Gastroesophageal sphincter (tissue), 4 donors: ENCODE results near the gene SUB1. TPM values are rescaled to one million over a fixed set of nuclear protein-coding genes. Genes with fewer than 3 reads are reported as not detected.

Experiments
- ATAC-seq: fragments of 150-250 bp; one replicate; pipeline ENCODE4 v1.9.1; 2016; ENCODE audit warnings: mild to moderate bottlenecking, moderate library complexity
- H3K27ac ChIP-seq, 4 donors: fragments of 200-600 bp; sonication (generic) in 3 of 4; 1 replicate in 3 of 4; 2 replicates in 1 of 4; pipeline ENCODE4 v1.5.1; 2016 to 2019
- H3K27me3 ChIP-seq: fragments of 200-600 bp; sonication (generic); one replicate; pipeline ENCODE4 v1.5.1; 2019
- H3K36me3 ChIP-seq, 2 donors: fragments of 200-600 bp; sonication (generic); one replicate each; pipeline ENCODE4 v1.5.1; 2019; ENCODE audit warnings: control low read depth in 1 of 2
- H3K4me1 ChIP-seq, 3 donors: fragments of 200-600 bp; sonication (generic); 1 replicate in 2 of 3; 2 replicates in 1 of 3; pipeline ENCODE4 v1.5.1; 2016 to 2019; ENCODE audit warnings: control low read depth in 2 of 3
- H3K4me3 ChIP-seq, 2 donors: fragments of 200-600 bp; sonication (generic); one replicate each; pipeline ENCODE4 v1.5.1; 2019; ENCODE audit warnings: mild to moderate bottlenecking in 1 of 2, moderate library complexity in 1 of 2
- H3K9me3 ChIP-seq, 3 donors: fragments of 200-600 bp; sonication (generic); one replicate each; pipeline ENCODE4 v1.5.1; 2017 to 2019; ENCODE audit warnings: control low read depth in 2 of 3
- CTCF ChIP-seq, 4 experiments: fragments of 200-600 bp in 2 of 4; fragments of 450-650 bp in 2 of 4; sonication (generic) in 1 of 4; IDR thresholded peaks; one replicate each; pipeline ENCODE4 v1.5.1; 2017 to 2019; ENCODE audit warnings: antibody characterized with exemption in 4 of 4, mild to moderate bottlenecking in 2 of 4, moderate library complexity in 2 of 4
- EP300 ChIP-seq: sonication (generic); formaldehyde crosslinking; IDR thresholded peaks from one replicate; pipeline ENCODE4 v1.6.1; 2017; ENCODE audit warnings: antibody characterized with exemption, mild to moderate bottlenecking
- POLR2A ChIP-seq, 2 donors: fragments of 450-650 bp; IDR thresholded peaks; one replicate each; pipeline ENCODE4 v1.6.1; 2017; ENCODE audit warnings: antibody characterized with exemption in 2 of 2, mild to moderate bottlenecking in 2 of 2, moderate library complexity in 1 of 2
- POLR2AphosphoS5 ChIP-seq: sonication (generic); formaldehyde crosslinking; IDR thresholded peaks from one replicate; pipeline ENCODE4 v1.6.1; 2017; ENCODE audit warnings: antibody characterized with exemption
- WGBS, 2 donors: methylation state at CpG; one replicate each; pipeline ENCODE4 v1.1.5; 2018; ENCODE audit warnings: low coverage in 1 of 2; 5-methylcytosine and 5-hydroxymethylcytosine counted together
- total RNA-seq, 4 donors: library from RNA; depleted of rRNA; stranded (reverse); fragments of >200 nt; gene quantifications; one replicate each; pipeline ENCODE4 v1.1.0, GENCODE V29; 2016

The SUB1 gene
- total RNA-seq, 4 donors from 2014 or later = 122 to 221 (median 149) TPM

- no peak for ATAC-seq
- TF ChIP-seq POLR2AphosphoS5 = no peak
- no peak for TF ChIP-seq CTCF (IDR thresholded peaks at IDR 0.05)
- TF ChIP-seq EP300 = no peak
- WGBS, 2 donors = 67 to 80% methylated on average over 3 of the region's 3 CpGs
Observed at GRCh38 chr5:32578363-32578762, 7.0 kb upstream of the SUB1 start.

GRCh38 chr5:32578764-32579163 lies 6.6 kb upstream of the SUB1 start:
- no peak for TF ChIP-seq CTCF (IDR thresholded peaks at IDR 0.05)
- no peak for TF ChIP-seq POLR2A (IDR thresholded peaks at IDR 0.05)
- no peak for TF ChIP-seq EP300
- TF ChIP-seq POLR2AphosphoS5 = no peak
- H3K4me1 ChIP-seq = no peaks in the 10 kb centered on the region
- no peak overlapping the region for H3K27ac ChIP-seq
- WGBS, 2 donors = 91 to 98% methylated on average over 3 of the region's 3 CpGs
- H3K36me3 ChIP-seq = no peaks in the 10 kb centered on the region
- H3K9me3 ChIP-seq = peaks cover 0 to 2% (median 0%) of the 10 kb centered on the region in 3 donors
- no peaks in the 10 kb centered on the region for H3K27me3 ChIP-seq
- no peak overlapping the region for H3K4me3 ChIP-seq
- no peak for ATAC-seq

More at GRCh38 chr5:32578363-32578762, 7.0 kb upstream of the SUB1 start:
- no peaks in the 10 kb centered on the region for H3K27me3 ChIP-seq
- H3K36me3 ChIP-seq = no peaks in the 10 kb centered on the region
- no peak overlapping the region for H3K4me3 ChIP-seq
- no peak overlapping the region for H3K27ac ChIP-seq
- H3K4me1 ChIP-seq = no peaks in the 10 kb centered on the region
- no peaks in the 10 kb centered on the region for H3K9me3 ChIP-seq

GRCh38 chr5:32581010-32581785 lies 4.2 kb upstream of the SUB1 start:
- 72 to 76% methylated on average over 6 to 9 of the region's 12 CpGs for WGBS, 2 donors
- Histone ChIP-seq H3K4me3 (no peak overlapping the region), H3K9me3 (peaks cover 0 to 16% (median 0%) of the 10 kb centered on the region in 3 donors), H3K27ac (no peak overlapping the region), H3K27me3 (no peaks in the 10 kb centered on the region), H3K4me1 (peaks cover 0 to 8% (median 0%) of the 10 kb centered on the region in 3 donors), H3K36me3 (no peaks in the 10 kb centered on the region)
- TF ChIP-seq CTCF (IDR thresholded peaks at IDR 0.05) (no peak), POLR2A (IDR thresholded peaks at IDR 0.05) (no peak), POLR2AphosphoS5 (no peak), EP300 (no peak)
- no peak for ATAC-seq

GRCh38 chr5:32583582-32584232 lies 1.6 kb upstream of the SUB1 start:
- no peaks in the 10 kb centered on the region for H3K27me3 ChIP-seq
- WGBS, 2 donors = 70 to 81% methylated on average over 7 to 16 of the region's 16 CpGs
- no peak overlapping the region for H3K4me3 ChIP-seq
- H3K9me3 ChIP-seq = peaks cover 0 to 16% (median 0%) of the 10 kb centered on the region in 3 donors
- H3K4me1 ChIP-seq = peaks cover 7 to 30% (median 8%) of the 10 kb centered on the region in 3 donors
- peaks cover 0 to 1% of the 10 kb centered on the region in 2 donors for H3K36me3 ChIP-seq
- TF ChIP-seq POLR2A (IDR thresholded peaks at IDR 0.05) = no peak
- no peak for TF ChIP-seq POLR2AphosphoS5
- no peak for TF ChIP-seq EP300
- TF ChIP-seq CTCF (IDR thresholded peaks at IDR 0.05) = no peak
- H3K27ac ChIP-seq = no peak overlapping the region
- no peak for ATAC-seq
